A673 (cell line): ENCODE data around the gene CYB561D2.

Experiments
- CTCF ChIP-seq: fragments of 300-800, 200-600 bp; sonication (generic); conservative IDR thresholded peaks from 2 replicates; pipeline ENCODE4 v1.5.1; 2017; ENCODE audit warnings: low read depth, mild to moderate bottlenecking, antibody characterized with exemption, low read length, moderate library complexity, mixed read lengths
- EZH2 ChIP-seq: fragments of 200-600 bp; sonication (generic); IDR thresholded peaks from 2 replicates; pipeline ENCODE4 v1.6.1; 2017; ENCODE audit warnings: borderline replicate concordance, low read depth, mild to moderate bottlenecking, mixed read lengths, antibody characterized with exemption, low read length; ENCODE audit not compliant: poor library complexity, severe bottlenecking

GRCh38 chr3:50317300-50317699 lies 33.4 kb upstream of the CYB561D2 start:
- TF ChIP-seq CTCF (no peak), EZH2 (no peak)
